HG03521 (cell line): ENCODE data around the gene PILRB.
"Not testable (repeated sequence)": the region's sequence is repeated elsewhere in the genome, so short reads cannot be mapped to it uniquely, and the experiment has no call there.

Source experiments
- ATAC-seq: cut with Tn5 transposase; IDR thresholded peaks from one replicate; pipeline ENCODE4 v1.9.1; 2021; ENCODE audit warnings: mild to moderate bottlenecking, moderate library complexity; ENCODE audit not compliant: unreplicated experiment

Gene PILRB

DNA sequence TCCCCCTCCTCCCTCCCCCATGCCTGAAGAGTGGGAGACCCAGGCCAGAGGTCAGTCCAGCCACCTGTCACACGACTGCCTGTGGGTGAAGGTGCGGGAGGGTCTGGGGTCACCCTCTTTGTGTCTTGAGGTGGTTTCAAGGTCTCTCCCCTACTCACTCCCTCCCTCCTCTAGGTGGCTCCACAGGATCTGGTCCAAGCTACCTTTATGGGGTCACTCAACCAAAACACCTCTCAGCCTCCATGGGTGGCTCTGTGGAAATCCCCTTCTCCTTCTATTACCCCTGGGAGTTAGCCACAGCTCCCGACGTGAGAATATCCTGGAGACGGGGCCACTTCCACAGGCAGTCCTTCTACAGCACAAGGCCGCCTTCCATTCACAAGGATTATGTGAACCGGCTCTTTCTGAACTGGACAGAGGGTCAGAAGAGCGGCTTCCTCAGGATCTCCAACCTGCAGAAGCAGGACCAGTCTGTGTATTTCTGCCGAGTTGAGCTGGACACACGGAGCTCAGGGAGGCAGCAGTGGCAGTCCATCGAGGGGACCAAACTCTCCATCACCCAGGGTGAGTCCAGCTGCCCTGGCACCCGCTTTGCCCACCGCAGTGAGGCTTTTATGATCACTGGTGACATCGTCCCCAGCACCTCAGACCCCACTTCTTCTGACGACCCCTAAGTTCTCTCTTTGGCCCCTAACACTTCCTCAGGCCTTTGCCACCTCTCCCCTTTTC, 16.1 kb downstream of the PILRB start:
- ATAC-seq, result not testable (repeated sequence)

DNA sequence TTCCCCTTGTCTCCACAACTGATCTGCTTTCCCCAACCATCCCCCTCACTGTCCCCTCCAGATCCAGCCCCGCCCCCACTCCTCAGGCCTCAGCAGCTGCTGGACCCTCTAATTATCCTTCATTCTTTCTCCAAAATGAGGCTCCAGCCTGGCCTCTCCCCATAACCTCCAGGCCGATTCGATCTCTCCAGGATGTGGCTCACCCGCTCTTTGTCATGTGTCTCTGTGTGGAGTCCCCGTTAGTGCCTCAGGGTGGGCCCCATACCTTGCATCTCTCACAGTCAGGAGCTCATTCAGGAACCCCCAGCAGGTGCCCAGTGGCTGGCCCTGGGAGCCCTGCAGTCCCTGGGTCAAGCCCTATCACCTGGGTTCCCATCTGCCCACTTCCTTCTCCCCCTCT, 16.7 kb downstream of the PILRB start:
- ATAC-seq, result no peak

DNA sequence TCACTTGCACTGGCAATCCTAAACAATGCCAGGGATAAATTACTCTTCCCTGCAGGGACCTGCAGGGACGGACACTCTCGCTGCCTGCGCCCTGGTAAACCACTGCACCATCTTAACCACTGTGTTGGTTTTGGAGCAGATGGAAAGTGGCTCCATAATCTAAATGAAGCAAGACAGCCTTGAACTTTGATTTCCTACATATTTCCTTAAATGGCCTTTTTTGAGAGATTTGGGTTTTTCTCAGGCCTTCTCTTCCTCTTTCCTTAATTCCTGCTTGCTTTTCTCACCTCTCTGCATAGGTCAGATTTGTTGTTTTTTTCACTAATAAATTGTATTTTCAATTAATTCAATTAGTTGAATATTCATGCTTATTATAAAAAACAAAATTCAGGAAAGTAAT, 18.1 kb downstream of the PILRB start:
- no peak for ATAC-seq

DNA sequence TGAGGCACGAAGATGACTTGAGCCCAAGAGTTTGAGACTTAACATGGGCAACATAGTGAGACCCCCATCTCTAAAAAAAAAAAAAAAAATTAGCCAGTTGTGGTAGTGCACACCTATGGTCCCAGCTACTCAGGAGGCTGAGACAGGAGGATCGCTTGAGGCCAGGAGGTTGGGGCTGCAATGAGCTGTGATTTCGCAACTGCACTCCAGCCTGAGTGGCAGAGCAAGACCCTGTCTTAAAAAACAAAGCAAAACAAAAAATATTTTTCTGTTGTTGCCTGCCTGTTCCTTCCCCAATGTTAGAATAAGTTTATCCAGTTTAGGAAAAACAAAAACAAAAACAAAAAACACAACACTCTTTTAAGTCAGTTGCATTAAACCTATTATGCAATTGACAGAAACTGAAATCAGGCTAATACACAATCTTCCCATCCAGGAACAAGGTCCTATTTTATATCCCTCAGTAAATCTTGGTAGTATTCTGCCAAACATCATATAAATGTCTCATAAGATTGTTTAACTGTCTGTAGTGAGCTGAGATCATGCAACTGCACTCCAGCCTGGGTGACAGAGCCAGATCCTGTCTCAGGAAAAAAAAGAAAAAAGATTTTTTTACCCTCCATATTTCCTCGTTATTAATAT, 20.3 kb downstream of the PILRB start:
- no peak for ATAC-seq

DNA sequence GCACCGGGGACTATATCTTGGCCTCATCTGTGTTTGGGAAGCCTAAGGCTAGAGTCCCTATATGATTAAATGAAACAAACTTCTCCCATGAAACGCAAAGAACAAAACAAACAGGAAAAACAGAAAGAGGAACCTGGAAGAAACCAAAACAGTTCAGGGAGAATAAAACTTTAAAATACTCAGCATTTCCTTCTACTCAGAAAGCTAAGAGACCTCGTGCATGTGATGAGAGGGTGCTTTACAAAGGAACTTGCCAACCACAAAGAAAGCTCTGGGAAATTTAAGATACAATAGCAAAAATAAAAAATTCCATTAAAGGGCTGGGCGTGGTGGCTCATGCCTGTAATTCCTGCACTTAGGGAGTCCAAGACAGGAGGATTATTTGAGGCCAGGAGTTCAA, 22.3 kb downstream of the PILRB start:
- no peak for ATAC-seq

DNA sequence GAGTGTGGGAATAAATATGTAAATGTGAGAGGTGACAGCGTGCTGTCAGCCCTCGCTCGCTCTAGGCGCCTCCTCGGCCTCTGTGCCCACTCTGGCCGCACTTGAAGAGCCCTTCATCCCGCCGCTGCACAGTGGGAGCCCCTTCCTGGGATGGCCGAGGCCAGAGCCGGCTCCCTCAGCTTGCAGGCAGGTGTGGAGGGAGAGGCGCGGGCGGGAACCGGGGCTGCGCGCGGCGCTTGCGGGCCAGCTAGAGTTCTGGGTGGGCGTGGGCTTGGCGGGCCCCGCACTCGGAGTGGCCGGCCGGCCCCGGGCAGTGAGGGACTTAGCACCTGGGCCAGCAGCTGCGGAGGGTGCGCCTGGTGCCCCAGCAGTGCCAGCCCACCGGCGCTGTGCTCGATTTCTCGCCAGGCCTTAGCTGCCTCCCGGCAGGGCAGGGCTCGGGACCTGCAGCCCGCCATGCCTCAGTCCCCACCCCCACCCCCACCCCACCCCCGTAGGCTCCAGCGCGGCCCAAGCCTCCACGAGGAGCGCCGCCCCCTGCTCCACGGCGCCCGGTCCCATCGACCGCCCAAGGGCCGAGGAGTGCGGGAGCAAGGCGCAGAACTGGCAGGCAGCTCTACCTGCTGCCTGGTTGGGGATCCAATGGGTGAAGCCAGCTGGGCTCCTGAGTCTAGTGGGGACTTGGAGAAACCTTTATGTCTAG, 23.8 kb downstream of the PILRB start:
- ATAC-seq, result not testable (repeated sequence)

DNA sequence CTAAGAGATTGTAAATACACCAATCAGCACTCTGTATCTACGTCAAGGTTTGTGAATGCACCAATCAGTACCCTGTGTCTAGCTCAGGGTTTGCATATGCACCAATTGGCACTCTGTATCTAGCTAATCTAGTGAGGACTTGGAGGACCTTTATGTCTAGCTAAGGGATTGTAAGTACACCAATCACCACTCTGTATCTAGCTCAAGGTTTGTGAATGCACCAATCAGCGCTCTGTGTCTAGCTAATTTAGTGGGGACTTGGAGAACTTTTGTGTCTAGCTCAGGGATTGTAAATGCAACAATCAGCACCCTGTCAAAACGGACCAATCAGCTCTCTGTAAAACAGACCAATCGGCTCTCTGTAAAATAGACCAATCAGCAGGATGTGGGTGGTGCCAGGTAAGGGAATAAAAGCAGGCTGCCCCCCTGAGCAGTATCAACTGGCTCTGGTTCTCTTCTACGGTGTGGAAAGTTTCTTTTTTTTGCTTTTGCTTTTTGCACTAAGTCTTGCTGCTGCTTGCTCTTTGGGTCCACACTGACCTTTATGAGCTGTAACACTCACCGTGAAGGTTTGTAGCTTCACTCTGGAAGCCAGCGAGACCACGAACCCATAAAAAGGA, 24.4 kb downstream of the PILRB start:
- ATAC-seq, result not testable (repeated sequence)

DNA sequence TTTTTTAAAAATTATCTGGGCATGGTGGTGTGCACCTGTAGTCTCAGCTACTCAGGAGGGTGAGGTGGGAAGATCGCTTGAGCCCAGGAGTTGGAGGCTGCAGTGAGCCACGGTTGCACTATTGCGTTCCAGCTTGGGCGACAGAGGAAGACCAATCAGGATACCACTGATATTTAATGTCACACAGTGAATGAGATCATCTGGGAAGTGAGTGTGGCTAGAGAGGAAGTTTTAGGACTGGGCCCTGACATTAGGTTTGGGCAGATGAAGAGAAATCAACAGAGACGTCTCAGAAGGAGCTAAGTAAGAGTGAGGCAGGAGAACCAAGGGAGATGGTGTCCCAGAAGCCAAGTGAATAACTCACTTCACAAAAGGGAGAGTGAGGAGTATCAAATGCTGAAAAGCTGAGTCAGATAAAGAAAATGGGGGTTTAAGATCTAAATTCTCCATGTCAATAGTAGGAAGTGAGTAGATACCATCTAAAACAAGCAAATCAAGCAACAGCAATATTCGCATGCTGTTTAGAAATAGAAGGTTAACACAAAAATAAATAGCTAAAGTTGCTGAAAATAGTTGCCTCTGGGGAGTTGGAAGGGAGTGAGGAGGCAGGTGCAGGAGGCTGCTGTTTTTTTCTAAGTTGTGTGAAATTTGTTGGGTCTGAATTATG, 26.8 kb downstream of the PILRB start:
- no peak for ATAC-seq

DNA sequence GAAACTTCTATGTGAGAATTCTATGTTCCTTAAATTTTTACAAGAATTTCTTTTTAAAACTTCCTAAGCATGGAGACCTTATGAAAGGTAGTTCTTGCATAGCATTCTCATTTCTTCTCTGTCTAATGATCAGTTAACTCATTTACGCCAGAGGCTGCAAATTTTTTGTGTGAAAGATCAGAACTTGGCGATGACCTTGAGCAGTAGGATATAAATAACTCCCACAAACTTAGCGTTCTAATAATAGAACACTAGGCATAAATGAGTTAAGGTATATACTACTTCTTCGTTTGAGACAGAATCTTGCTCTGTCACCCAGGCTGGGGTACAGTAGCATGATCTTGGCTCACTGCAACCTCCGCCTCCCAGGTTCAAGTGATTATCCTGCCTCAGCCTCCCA, 29.0 kb downstream of the PILRB start:
- no peak for ATAC-seq

DNA sequence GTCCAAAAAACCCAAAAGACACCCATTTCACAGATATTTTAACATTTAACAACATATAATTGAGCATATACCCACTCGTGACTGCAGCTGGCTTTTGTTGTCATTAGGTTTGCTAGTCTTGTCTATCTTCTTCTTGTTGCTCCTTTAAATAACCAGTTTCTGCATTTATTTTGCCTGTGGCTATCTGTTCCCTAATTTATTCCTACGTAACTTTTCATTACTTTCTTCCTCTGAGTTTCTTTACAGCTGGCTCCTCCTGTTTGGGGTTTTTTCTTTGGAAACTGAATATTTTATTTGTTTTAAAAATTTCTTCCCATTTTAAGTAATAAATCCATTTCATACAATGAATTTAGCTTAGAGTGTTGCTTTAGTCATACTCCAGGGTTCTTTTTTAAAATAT, 29.8 kb downstream of the PILRB start:
- ATAC-seq, result no peak

DNA sequence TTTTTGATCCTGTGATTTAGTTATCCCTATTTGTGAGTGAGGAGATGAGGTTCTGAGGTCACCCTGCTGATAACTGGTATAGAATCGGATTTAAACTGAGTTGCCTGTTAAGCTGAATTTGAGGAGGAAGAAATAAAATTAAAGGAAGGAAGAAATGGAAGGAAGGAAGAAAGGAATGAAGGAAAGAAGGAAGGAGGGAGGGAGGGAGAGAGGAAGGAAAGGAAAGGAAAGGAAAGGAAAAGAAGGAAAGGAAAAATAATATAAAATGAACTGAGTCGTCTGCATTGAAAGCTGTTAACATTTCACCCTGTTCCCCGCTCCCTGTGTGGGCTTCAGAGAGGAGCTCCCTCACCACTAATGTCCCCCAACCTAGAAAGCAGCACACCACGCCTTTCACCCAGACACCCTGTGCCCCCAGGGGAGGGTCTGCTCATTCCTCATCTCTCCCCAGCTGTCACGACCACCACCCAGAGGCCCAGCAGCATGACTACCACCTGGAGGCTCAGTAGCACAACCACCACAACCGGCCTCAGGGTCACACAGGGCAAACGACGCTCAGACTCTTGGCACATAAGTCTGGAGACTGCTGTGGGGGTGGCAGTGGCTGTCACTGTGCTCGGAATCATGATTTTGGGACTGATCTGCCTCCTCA, 31.6 kb downstream of the PILRB start:
- ATAC-seq, result no peak

DNA sequence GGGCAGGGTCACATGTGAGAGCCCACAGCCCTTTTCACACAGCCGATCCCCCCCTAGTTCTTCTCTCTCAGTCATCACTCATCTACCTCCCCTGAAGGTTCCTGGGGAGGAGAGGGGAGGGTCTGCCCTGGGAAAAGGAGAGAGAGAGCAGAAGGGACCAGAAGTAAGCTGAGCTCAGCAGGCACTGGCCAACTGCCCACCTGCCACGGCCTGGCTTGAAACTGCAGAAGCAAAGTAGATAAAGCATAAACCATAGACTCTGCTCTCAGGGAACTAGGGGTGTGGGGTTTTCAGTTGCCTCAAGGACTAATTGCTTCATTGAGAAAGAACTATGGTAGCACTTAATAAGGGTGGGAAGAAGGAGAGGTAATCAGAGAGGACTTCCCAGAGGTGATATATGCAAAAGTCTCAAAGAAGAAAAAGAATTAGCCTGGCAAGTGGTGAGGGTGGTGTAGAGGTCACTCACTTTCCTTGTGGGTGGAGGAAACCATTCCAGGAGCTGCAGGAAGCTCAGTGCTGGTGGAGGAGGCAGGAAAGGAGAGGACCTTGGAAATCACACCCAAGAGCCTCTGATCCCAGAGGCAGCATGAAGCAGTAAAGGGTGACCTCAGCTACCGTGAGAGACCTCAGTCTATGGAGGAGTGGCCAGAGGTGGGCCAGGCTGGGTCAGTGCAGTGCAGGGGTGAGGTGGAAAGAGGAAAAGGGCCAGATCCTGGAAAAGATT, 32.5 kb downstream of the PILRB start:
- no peak for ATAC-seq

DNA sequence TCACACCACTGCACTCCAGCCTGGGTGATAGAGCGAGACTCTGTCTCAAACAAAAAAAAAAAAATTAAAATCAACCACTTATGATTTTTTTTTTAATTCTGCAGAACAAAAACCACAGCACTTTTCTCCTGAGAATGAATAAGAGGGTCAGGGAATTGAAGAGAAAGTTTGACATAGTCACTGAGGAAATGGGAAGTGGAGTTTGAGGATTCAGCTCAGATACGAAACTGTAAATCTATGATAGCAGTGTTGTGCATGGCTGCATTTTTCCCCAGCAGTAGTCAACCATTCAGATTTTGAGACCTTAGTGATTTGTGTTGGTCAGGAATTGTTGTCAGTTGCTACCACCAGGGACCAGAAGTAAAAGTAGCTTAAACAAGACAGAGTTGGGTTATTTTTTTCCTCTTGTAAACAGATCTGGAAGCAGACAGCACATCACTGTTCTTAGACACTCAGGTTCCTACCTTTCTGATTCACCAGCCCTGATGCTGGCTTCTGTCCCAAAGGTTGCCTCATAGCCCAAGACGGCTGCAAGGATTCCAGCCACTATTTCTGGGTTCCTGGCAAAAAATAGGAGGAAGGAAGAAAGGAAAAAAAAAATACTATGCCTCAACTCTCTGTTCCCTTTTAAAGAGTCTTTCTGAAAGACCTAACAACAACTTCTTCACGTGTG, 35.5 kb downstream of the PILRB start:
- ATAC-seq, result no peak

DNA sequence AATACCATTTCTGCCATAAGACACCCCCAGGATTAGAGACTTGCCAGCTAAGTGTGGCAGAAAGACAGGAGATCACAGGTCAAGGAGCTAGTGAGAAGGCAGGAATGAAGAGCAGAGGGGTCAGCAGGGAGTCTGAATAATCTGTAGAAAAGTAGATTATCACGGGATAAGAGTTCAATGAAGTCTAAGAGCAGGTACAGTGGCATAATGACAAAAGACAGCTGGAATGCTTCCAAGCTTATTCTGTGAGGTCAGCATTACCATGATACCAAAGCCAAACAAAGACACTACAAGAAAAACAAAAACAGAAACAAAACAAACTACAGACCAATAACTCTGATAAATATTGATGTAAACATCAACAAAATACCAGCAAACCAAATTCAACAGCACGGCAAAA, 36.2 kb downstream of the PILRB start:
- no peak for ATAC-seq

DNA sequence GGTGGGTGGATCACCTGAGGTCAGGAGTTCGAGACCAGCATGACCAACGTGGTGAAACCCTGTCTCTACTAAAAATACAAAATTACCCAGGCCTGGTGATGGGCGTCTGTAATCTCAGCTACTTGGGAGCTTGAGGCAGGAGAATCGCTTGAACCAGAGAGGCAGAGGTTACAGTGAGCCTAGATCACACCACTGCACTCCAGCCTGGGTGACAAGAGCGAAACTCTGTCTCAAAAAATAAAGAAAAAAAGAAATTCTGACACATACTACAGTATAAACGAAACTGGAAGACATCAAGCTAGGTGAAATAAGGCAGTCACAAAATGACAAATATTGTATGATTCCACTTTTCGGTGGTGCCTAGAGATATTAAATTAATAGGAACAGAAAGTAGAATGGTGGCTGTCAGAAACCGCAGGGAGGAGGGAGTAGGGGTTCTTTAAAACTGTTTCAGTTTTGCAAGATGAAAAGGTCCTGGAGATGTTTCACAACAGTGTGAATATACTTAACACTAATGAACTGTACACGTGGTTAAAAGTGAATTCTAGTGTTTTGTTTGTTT, 38.6 kb downstream of the PILRB start:
- ATAC-seq, result peak; percentile 60

DNA sequence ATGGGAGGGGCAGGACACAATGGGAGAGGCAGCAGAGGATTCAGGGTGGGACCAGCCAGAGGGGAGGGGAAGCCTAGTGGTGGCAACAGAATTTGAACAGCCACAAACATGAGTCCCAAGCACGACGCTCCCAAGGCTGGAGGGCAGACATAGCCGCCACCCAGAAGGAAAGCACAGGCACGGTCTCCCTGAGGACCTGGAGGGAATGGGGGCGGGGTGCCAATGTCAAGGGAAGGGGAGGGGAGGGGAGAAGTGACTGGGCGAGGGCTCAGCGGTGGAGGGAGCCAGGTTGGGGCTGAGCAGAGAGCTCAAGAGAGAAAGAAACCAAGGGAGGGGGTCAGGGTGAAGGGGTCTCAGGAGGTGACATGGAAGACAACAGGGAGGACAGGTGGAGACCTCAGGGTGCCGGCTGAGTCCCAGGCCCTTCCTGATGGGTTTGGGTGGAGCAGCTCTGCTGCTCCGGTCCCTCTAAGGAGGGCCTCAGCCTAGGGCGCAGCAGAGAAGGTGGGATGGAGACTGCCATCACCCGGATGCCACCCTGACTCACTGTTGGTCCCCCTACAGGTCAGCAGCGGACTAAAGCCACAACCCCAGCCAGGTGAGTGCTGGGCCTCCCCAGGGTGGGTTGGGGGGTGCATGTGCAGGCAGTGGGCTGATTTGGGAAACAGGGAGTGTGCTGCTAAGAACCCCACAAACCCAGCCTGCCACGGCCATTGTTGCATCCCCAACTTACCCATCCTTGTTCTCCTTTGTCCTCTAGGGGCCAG, 39.6 kb downstream of the PILRB start:
- ATAC-seq, result no peak

DNA sequence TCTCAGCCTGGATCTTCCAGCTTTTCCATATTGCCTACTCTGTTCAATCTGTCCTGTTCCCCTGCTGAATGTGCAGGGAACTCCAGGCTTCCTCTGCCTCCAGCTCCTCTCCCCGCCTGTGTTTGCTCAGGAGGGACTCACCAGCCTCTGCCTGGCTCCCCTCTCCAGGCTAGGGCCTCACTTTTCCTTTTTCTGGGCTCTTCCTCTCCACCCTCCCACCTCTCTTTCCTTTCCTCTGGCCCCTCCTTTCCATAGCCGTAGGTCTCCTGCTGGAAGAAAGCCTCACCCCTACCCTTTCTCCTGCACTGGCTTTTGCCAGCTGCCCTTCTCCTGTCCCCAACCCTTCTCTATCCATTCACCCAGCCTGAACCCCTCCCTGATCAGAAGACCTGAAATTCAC, 40.3 kb downstream of the PILRB start:
- ATAC-seq, result no peak

DNA sequence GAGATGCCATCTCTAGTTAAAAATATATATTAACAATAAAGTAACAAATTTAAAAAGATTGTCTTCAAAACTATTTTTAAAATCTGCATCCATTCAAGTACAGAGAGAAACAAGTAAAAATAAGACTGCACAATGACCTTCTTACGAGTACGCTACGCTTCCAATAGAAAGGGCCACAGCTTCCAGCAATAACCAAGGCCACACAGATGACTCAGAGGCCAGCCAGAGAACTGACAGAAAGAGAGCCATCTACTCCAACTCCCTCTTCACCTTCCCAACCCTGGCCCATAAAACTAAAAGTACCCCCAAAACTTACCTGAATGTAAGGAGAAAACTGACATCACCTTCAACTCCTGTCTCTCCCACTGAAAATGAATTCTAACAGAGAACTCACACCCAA, 42.1 kb downstream of the PILRB start:
- no peak for ATAC-seq
